Suprapubic skin (tissue), 4 donors: ENCODE data around the gene STIP1. TPM values are rescaled to one million over a fixed set of nuclear protein-coding genes. Genes with fewer than 3 reads are reported as not detected.

Experiments
- DNase-seq, 2 donors: peaks; one replicate each; pipeline ENCODE4 v3.0.0-alpha.2; 2019; ENCODE audit warnings: low spot score in 2 of 2
- H3K27ac ChIP-seq: fragments of 200-600 bp; sonication (generic); one replicate; pipeline ENCODE4 v1.5.1; 2019
- H3K27me3 ChIP-seq: fragments of 200-600 bp; sonication (generic); one replicate; pipeline ENCODE4 v1.5.1; 2019
- H3K36me3 ChIP-seq: fragments of 200-600 bp; sonication (generic); one replicate; pipeline ENCODE4 v1.5.1; 2019
- H3K4me1 ChIP-seq: fragments of 200-600 bp; sonication (generic); one replicate; pipeline ENCODE4 v1.5.1; 2019
- H3K4me3 ChIP-seq: fragments of 200-600 bp; sonication (generic); one replicate; pipeline ENCODE4 v1.5.1; 2019; ENCODE audit warnings: mild to moderate bottlenecking
- H3K9me3 ChIP-seq: fragments of 200-600 bp; sonication (generic); one replicate; pipeline ENCODE4 v1.5.1; 2019
- CTCF ChIP-seq, 2 donors: fragments of 200-600 bp in 1 of 2; fragments of 450-650 bp in 1 of 2; sonication (generic) in 1 of 2; IDR thresholded peaks; one replicate each; pipeline ENCODE4 v1.5.1; 2016 to 2019; ENCODE audit warnings: antibody characterized with exemption in 2 of 2, mild to moderate bottlenecking in 1 of 2, moderate library complexity in 1 of 2
- EP300 ChIP-seq: sonication (generic); formaldehyde crosslinking; IDR thresholded peaks from one replicate; pipeline ENCODE4 v1.6.1; 2017; ENCODE audit warnings: antibody characterized with exemption
- POLR2A ChIP-seq, 2 donors: fragments of 450-650 bp; IDR thresholded peaks; one replicate each; pipeline ENCODE4 v1.6.1; 2017; ENCODE audit warnings: antibody characterized with exemption in 2 of 2, mild to moderate bottlenecking in 2 of 2, moderate library complexity in 2 of 2
- POLR2AphosphoS5 ChIP-seq, 3 donors: sonication (generic); formaldehyde crosslinking; IDR thresholded peaks; one replicate each; pipeline ENCODE4 v1.6.1; 2017; ENCODE audit warnings: antibody characterized with exemption in 3 of 3
- WGBS: methylation state at CpG from one replicate; pipeline ENCODE4 v1.1.5; 2018; 5-methylcytosine and 5-hydroxymethylcytosine counted together
- total RNA-seq, 4 donors: library from RNA; depleted of rRNA; stranded (reverse); fragments of >200 nt; gene quantifications; one replicate each; pipeline ENCODE4 v1.1.0, GENCODE V29; 2016

The STIP1 gene
- total RNA-seq, 4 donors from 2014 or later = 47.1 to 93.9 (median 87.4) TPM

GRCh38 chr11:64240435-64241240, 54.7 kb downstream of the STIP1 start, which contains the start of gene FKBP2:
FKBP2 (plus strand) TSS chr11:64241095; CDS start chr11:64242388, 1,293 bp downstream.
- WGBS = 2% methylated on average over 16 of the region's 58 CpGs

GRCh38 chr11:64241241-64241490, 55.2 kb downstream of the STIP1 start:
- H3K27me3 ChIP-seq = no peaks in the 10 kb centered on the region
- DNase-seq = peak; percentile 100
- TF ChIP-seq POLR2AphosphoS5 (IDR thresholded peaks at IDR 0.05) (no peak), POLR2A (IDR thresholded peaks at IDR 0.05) (no peak), CTCF (IDR thresholded peaks at IDR 0.05) (no peak), EP300 (no peak)
- H3K9me3 ChIP-seq = no peaks in the 10 kb centered on the region
- peak overlapping the region; percentile 97 for H3K27ac ChIP-seq
- peaks cover 82% of the 10 kb centered on the region for H3K4me1 ChIP-seq
- 0% methylated on average over 1 of the region's 24 CpGs for WGBS
- peak overlapping the region; percentile 84 for H3K4me3 ChIP-seq
- peaks cover 32% of the 10 kb centered on the region for H3K36me3 ChIP-seq

More at GRCh38 chr11:64240435-64241240, 54.7 kb downstream of the STIP1 start, which contains the start of gene FKBP2:
- TF ChIP-seq CTCF (IDR thresholded peaks at IDR 0.05) = no peak
- peak; percentile 61 to 86 for TF ChIP-seq POLR2A (IDR thresholded peaks at IDR 0.05)
- peak in 2 of 3 donors; percentile 36 to 97 for TF ChIP-seq POLR2AphosphoS5 (IDR thresholded peaks at IDR 0.05)
- no peak for TF ChIP-seq EP300
- peak; percentile 98 for DNase-seq
- H3K9me3 ChIP-seq = no peaks in the 10 kb centered on the region
- H3K27ac ChIP-seq = peak within 1 kb of the TSS; percentile 97
- peaks cover 32% of the 10 kb centered on the region for H3K36me3 ChIP-seq
- peaks cover 82% of the 10 kb centered on the region for H3K4me1 ChIP-seq
- H3K27me3 ChIP-seq = no peaks in the 10 kb centered on the region
- H3K4me3 ChIP-seq = peak within 1 kb of the TSS; percentile 84

GRCh38 chr11:64241491-64242374, 55.8 kb downstream of the STIP1 start:
- peak in 1 of 2 donors; percentile 86 for DNase-seq
- peaks cover 80% of the 10 kb centered on the region for H3K4me1 ChIP-seq
- 0% methylated on average over 20 of the region's 63 CpGs for WGBS
- H3K9me3 ChIP-seq = no peaks in the 10 kb centered on the region
- H3K27me3 ChIP-seq = no peaks in the 10 kb centered on the region
- peaks cover 32% of the 10 kb centered on the region for H3K36me3 ChIP-seq
- peak overlapping the region; percentile 97 for H3K27ac ChIP-seq
- peak overlapping the region; percentile 84 for H3K4me3 ChIP-seq
- TF ChIP-seq CTCF (IDR thresholded peaks at IDR 0.05) = no peak
- TF ChIP-seq POLR2AphosphoS5 (IDR thresholded peaks at IDR 0.05) = peak in 1 of 3 donors; percentile 25

- Histone ChIP-seq H3K27ac (no peak overlapping the region), H3K9me3 (no peaks in the 10 kb centered on the region), H3K27me3 (no peaks in the 10 kb centered on the region), H3K4me3 (no peak overlapping the region), H3K4me1 (peaks cover 74% of the 10 kb centered on the region), H3K36me3 (peaks cover 21% of the 10 kb centered on the region)
- no peak for DNase-seq
- TF ChIP-seq CTCF (IDR thresholded peaks at IDR 0.05) (no peak), EP300 (no peak), POLR2A (IDR thresholded peaks at IDR 0.05) (no peak), POLR2AphosphoS5 (IDR thresholded peaks at IDR 0.05) (no peak)
- WGBS = 85% methylated on average over 6 of the region's 8 CpGs
These were observed 57.4 kb downstream of the STIP1 start for GRCh38 chr11:64243236-64243854.
